Measurements from ENCODE around the gene CFAP92. TPM values are rescaled to one million over a fixed set of nuclear protein-coding genes. Genes with fewer than 3 reads are reported as not detected.

Gene CFAP92
- total RNA-seq, 1 donor from 2014 or later = 0.52 TPM

DNA sequence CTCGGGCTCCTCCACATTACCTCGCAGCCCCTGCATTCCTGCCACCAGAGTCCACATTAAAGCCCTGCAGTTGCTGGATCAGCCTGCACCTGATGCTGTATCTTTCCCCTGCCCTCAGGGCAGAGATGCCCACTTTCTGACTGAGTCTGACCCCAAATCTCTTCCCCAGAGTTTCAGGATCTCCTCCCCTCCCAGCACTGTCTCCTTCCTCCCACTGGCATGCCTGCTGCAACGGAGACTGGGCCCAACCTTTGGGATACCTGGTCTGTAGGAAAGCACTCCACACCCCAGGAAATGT lies 46.1 kb upstream of the CFAP92 start:
- H3K9me3 ChIP-seq (ENCODE audit: insufficient read depth, low read depth, low read length) = peaks cover 4% of the 10 kb centered on the region

GRCh38 chr3:129039271-129040038 lies 45.6 kb upstream of the CFAP92 start:
- H3K9ac ChIP-seq (ENCODE audit: low read length) = no peak overlapping the region
- Mint-ChIP-seq H3K9me3 (ENCODE audit: unreplicated experiment) (peaks cover 12% of the 10 kb centered on the region), H3K4me1 (ENCODE audit: low read depth, unreplicated experiment) (no peaks in the 10 kb centered on the region), H3K27me3 (ENCODE audit: low read depth, unreplicated experiment) (peaks cover 34% of the 10 kb centered on the region), H3K4me3 (ENCODE audit: unreplicated experiment) (no peak overlapping the region), H3K36me3 (ENCODE audit: low read depth, unreplicated experiment) (no peaks in the 10 kb centered on the region), H3K27ac (ENCODE audit: unreplicated experiment) (no peak overlapping the region)
- H3K9me3 ChIP-seq (ENCODE audit: insufficient read depth, low read depth, low read length) = peaks cover 4% of the 10 kb centered on the region
- DNase-seq (ENCODE audit: low read depth) = no peak
- no peaks in the 10 kb centered on the region for H3K4me1 ChIP-seq (ENCODE audit: insufficient read depth, low read length)
- peaks cover 3% of the 10 kb centered on the region for H3K27me3 ChIP-seq (ENCODE audit: insufficient read depth, low read length)
- H3K27ac ChIP-seq (ENCODE audit: low read depth, low read length) = no peak overlapping the region
- TF ChIP-seq, protein P1, sequence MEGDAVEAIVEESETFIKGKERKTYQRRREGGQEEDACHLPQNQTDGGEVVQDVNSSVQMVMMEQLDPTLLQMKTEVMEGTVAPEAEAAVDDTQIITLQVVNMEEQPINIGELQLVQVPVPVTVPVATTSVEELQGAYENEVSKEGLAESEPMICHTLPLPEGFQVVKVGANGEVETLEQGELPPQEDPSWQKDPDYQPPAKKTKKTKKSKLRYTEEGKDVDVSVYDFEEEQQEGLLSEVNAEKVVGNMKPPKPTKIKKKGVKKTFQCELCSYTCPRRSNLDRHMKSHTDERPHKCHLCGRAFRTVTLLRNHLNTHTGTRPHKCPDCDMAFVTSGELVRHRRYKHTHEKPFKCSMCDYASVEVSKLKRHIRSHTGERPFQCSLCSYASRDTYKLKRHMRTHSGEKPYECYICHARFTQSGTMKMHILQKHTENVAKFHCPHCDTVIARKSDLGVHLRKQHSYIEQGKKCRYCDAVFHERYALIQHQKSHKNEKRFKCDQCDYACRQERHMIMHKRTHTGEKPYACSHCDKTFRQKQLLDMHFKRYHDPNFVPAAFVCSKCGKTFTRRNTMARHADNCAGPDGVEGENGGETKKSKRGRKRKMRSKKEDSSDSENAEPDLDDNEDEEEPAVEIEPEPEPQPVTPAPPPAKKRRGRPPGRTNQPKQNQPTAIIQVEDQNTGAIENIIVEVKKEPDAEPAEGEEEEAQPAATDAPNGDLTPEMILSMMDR (IDR thresholded peaks at IDR 0.05; ENCODE audit: insufficient read depth, low read depth, low read length) = no peak
- TF ChIP-seq EZH2 (IDR thresholded peaks at IDR 0.05; ENCODE audit: insufficient read depth, low read length) = no peak
- no peak for FAIRE-seq
- no peaks in the 10 kb centered on the region for H3K36me3 ChIP-seq (ENCODE audit: insufficient read depth, low read length)
- no peak overlapping the region for H3K4me2 ChIP-seq (ENCODE audit: low read length)
- H4K20me1 ChIP-seq (ENCODE audit: insufficient read depth, low read length) = no peaks in the 10 kb centered on the region
- no peak overlapping the region for H2AFZ ChIP-seq (ENCODE audit: low read depth, low read length)
- no peak overlapping the region for H3K4me3 ChIP-seq (ENCODE audit: insufficient read depth, low read depth, low read length)
- H3K79me2 ChIP-seq (ENCODE audit: insufficient read depth, low read length) = no peaks in the 10 kb centered on the region

More for the DNA sequence above, 46.1 kb upstream of the CFAP92 start:
- Mint-ChIP-seq H3K4me3 (ENCODE audit: unreplicated experiment) (no peak overlapping the region), H3K27me3 (ENCODE audit: low read depth, unreplicated experiment) (peaks cover 33% of the 10 kb centered on the region), H3K4me1 (ENCODE audit: low read depth, unreplicated experiment) (no peaks in the 10 kb centered on the region), H3K27ac (ENCODE audit: unreplicated experiment) (peak overlapping the region; percentile 58), H3K36me3 (ENCODE audit: low read depth, unreplicated experiment) (peaks cover 2% of the 10 kb centered on the region), H3K9me3 (ENCODE audit: unreplicated experiment) (peaks cover 16% of the 10 kb centered on the region)
- Histone ChIP-seq H3K27ac (ENCODE audit: low read depth, low read length) (no peak overlapping the region), H3K4me3 (ENCODE audit: insufficient read depth, low read depth, low read length) (no peak overlapping the region), H3K4me2 (ENCODE audit: low read length) (no peak overlapping the region), H3K36me3 (ENCODE audit: insufficient read depth, low read length) (no peaks in the 10 kb centered on the region), H3K79me2 (ENCODE audit: insufficient read depth, low read length) (no peaks in the 10 kb centered on the region), H4K20me1 (ENCODE audit: insufficient read depth, low read length) (no peaks in the 10 kb centered on the region), H3K9ac (ENCODE audit: low read length) (no peak overlapping the region), H2AFZ (ENCODE audit: low read depth, low read length) (no peak overlapping the region), H3K27me3 (ENCODE audit: insufficient read depth, low read length) (peaks cover 3% of the 10 kb centered on the region), H3K4me1 (ENCODE audit: insufficient read depth, low read length) (no peaks in the 10 kb centered on the region)
- FAIRE-seq = no peak
- TF ChIP-seq, protein P1 (IDR thresholded peaks at IDR 0.05; ENCODE audit: insufficient read depth, low read depth, low read length) = no peak
- TF ChIP-seq EZH2 (IDR thresholded peaks at IDR 0.05; ENCODE audit: insufficient read depth, low read length) = no peak
- no peak for DNase-seq (ENCODE audit: low read depth)
